HUES64 (cell line): ENCODE data around the gene LRIF1. TPM values are rescaled to one million over a fixed set of nuclear protein-coding genes. Genes with fewer than 3 reads are reported as not detected.
A peak's percentile ranks its signal among the peaks of the same experiment; 100 is the strongest.
"Not testable (repeated sequence)": the region's sequence is repeated elsewhere in the genome, so short reads cannot be mapped to it uniquely, and the experiment has no call there.

Source experiments
- H3K27ac ChIP-seq: 2 replicates; pipeline ENCODE4 v1.7.0; 2013; ENCODE audit warnings: low read depth, low read length, inconsistent platforms
- H3K27me3 ChIP-seq: 2 replicates; pipeline ENCODE4 v1.6.1; 2013; ENCODE audit warnings: mild to moderate bottlenecking, low read length; ENCODE audit not compliant: insufficient read depth
- H3K36me3 ChIP-seq: 2 replicates; pipeline ENCODE4 v1.6.1; 2013; ENCODE audit warnings: mild to moderate bottlenecking, low read length; ENCODE audit not compliant: insufficient read depth
- H3K4me1 ChIP-seq: 2 replicates; pipeline ENCODE4 v1.6.1; 2013; ENCODE audit warnings: mild to moderate bottlenecking, low read length, moderate library complexity; ENCODE audit not compliant: insufficient read depth
- H3K4me3 ChIP-seq: 2 replicates; pipeline ENCODE4 v1.5.1; 2013; ENCODE audit warnings: mild to moderate bottlenecking, low read length, moderate library complexity
- H3K9ac ChIP-seq: 2 replicates; pipeline ENCODE4 v1.6.1; 2013; ENCODE audit warnings: mild to moderate bottlenecking, low read depth, low read length
- H3K9me3 ChIP-seq: 2 replicates; pipeline ENCODE4 v1.6.1; 2013; ENCODE audit warnings: low read depth, low read length; ENCODE audit not compliant: insufficient read depth
- WGBS: fragments of 150-250, 120-280 bp; methylation state at CpG from one replicate; pipeline ENCODE4 v1.1.7; 2013; ENCODE audit warnings: missing lambda C conversion rate; 5-methylcytosine and 5-hydroxymethylcytosine counted together
- polyA plus RNA-seq, 2 experiments: library from polyadenylated mRNA; stranded (reverse); fragments of 50-300 nt; gene quantifications; one replicate each; pipeline ENCODE4 v1.2.3, GENCODE V29; 2013

Gene LRIF1
- 12.5 TPM for polyA plus RNA-seq (2013, experiment 1 of 2)
- polyA plus RNA-seq (2013, experiment 2 of 2): 18.0 TPM

GRCh38 chr1:110963691-110964454 lies at the start of gene LRIF1:
Gene LRIF1 (minus strand): TSS chr1:110963922. CDS start chr1:110963688, 234 bp downstream.
- Histone ChIP-seq H3K4me1 (peaks cover 9% of the 10 kb centered on the region; the same call in 1 of the 2 replicates), H3K4me3 (peak within 1 kb of the TSS; percentile 73), H3K27me3 (peaks cover 3% of the 10 kb centered on the region; the same call in 1 of the 2 replicates), H3K9me3 (peaks cover 16% of the 10 kb centered on the region), H3K9ac (peak within 1 kb of the TSS; percentile 77), H3K27ac (peak within 1 kb of the TSS; percentile 89), H3K36me3 (no peaks in the 10 kb centered on the region)
- 6% methylated on average over 54 of the region's 54 CpGs for WGBS

GRCh38 chr1:111008031-111008430 lies 44.3 kb upstream of the LRIF1 start:
- 85% methylated on average over 2 of the region's 2 CpGs for WGBS
- no peaks in the 10 kb centered on the region for H3K27me3 ChIP-seq

GRCh38 chr1:111006556-111006955 lies 42.8 kb upstream of the LRIF1 start:
- Histone ChIP-seq H3K27ac (no peak overlapping the region), H3K36me3 (no peaks in the 10 kb centered on the region), H3K27me3 (no peaks in the 10 kb centered on the region), H3K4me3 (no peak overlapping the region), H3K4me1 (no peaks in the 10 kb centered on the region), H3K9me3 (peaks cover 9% of the 10 kb centered on the region; the same call in 1 of the 2 replicates), H3K9ac (no peak overlapping the region)
- 89% methylated on average over 1 of the region's 1 CpG for WGBS

More at GRCh38 chr1:111008031-111008430, 44.3 kb upstream of the LRIF1 start:
- H3K4me3 ChIP-seq: no peak overlapping the region
- no peak overlapping the region for H3K27ac ChIP-seq
- no peaks in the 10 kb centered on the region for H3K4me1 ChIP-seq
- H3K9ac ChIP-seq: no peak overlapping the region
- H3K9me3 ChIP-seq: peaks cover 9% of the 10 kb centered on the region; the same call in 1 of the 2 replicates
- no peaks in the 10 kb centered on the region for H3K36me3 ChIP-seq

- H3K27me3 ChIP-seq: peaks cover 15% of the 10 kb centered on the region
- not testable (repeated sequence) for H3K9ac ChIP-seq, H3K27ac ChIP-seq
Measured at GRCh38 chr1:110999607-111000006, 35.9 kb upstream of the LRIF1 start.

DNA sequence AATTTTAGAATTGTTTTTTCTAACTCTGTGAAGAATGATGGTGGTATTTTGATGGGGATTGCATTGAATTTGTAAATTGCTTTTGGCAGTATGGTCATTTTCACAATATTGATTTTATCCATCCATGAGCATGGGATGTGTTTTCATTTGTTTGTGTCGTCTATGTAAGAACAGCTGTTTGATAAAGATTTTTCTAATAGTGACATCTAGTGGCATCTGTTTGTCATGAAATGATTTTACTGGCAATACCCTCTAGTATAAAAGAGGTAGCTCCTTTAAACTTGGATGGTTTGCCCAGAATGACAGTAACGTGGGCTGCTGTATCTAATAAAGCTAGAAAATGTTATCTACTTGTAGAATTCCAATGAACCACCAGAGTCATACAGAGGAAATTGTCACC lies 28.6 kb upstream of the LRIF1 start:
- not testable (repeated sequence) for H3K36me3 ChIP-seq, H3K4me1 ChIP-seq, H3K9ac ChIP-seq, H3K27ac ChIP-seq, H3K4me3 ChIP-seq, H3K9me3 ChIP-seq
- WGBS: 43% methylated on average over 2 of the region's 2 CpGs
- peaks cover 32% of the 10 kb centered on the region for H3K27me3 ChIP-seq

More at GRCh38 chr1:110999607-111000006, 35.9 kb upstream of the LRIF1 start:
- H3K36me3 ChIP-seq, H3K4me1 ChIP-seq, H3K4me3 ChIP-seq, H3K9me3 ChIP-seq: not testable (repeated sequence)

DNA sequence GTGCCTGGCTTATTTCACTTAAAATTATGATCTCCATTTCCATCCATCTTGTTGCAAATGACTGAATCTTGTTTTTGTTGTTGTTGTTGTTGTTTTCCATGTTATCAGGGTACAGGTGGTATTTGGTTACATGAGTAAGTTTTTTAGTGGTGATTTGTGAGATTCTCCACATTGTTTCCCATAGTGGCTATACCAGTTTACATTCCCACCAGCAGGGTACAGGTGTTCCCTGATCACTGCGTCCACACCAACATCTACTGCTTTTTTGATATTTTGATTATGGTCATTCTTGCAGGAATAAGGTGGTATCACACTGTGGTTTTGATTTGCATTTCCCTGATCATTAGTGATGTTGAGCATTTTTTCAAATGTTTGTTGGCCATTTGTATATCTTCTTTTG lies 27.6 kb upstream of the LRIF1 start:
- H3K9ac ChIP-seq, H3K36me3 ChIP-seq, H3K4me3 ChIP-seq, H3K4me1 ChIP-seq, H3K9me3 ChIP-seq, H3K27ac ChIP-seq: not testable (repeated sequence)
- WGBS: 80% methylated on average over 1 of the region's 1 CpG
- peaks cover 27% of the 10 kb centered on the region; the same call in 1 of the 2 replicates for H3K27me3 ChIP-seq

- Histone ChIP-seq H3K27ac (no peak overlapping the region), H3K4me1 (no peaks in the 10 kb centered on the region), H3K27me3 (peaks cover 23% of the 10 kb centered on the region; the same call in 1 of the 2 replicates), H3K9me3 (no peaks in the 10 kb centered on the region), H3K4me3 (no peak overlapping the region), H3K9ac (no peak overlapping the region), H3K36me3 (no peaks in the 10 kb centered on the region)
- WGBS: 91% methylated on average over 2 of the region's 3 CpGs
Measured at GRCh38 chr1:110990541-110990940, 26.8 kb upstream of the LRIF1 start.

DNA sequence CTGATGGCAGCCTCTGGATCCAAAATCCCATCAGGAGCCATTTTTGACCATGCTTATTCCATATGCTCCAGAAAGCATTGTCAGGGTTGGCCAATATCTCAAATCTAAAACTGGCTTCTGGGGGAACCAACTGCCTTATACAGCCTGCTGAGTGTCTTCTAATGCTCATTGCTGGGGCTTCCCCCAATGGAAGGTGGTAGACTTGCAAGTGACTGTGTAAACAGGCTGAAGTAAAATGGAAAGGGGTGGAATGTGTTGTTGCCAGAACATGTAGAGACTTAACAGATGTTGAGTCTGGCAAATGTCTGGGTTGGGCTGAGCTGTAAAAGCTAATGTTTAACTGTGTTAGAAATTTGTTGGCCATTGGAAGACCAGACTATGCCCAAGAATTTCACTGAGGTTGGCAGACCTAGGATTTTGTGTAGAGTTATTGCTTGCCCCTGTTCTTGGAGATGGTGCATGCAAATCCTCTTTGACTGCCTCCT lies 22.7 kb upstream of the LRIF1 start:
- Histone ChIP-seq H3K9me3 (no peaks in the 10 kb centered on the region), H3K4me3 (no peak overlapping the region), H3K4me1 (no peaks in the 10 kb centered on the region), H3K27me3 (peaks cover 16% of the 10 kb centered on the region; the same call in 1 of the 2 replicates), H3K36me3 (no peaks in the 10 kb centered on the region), H3K9ac (no peak overlapping the region), H3K27ac (no peak overlapping the region)

- WGBS: 71% methylated on average over 3 of the region's 3 CpGs
- 0 out of 2 replicates have a peak, but pooled peaks cover 7% of the 10 kb centered on the region for H3K9me3 ChIP-seq
- H3K27me3 ChIP-seq: peaks cover 3% of the 10 kb centered on the region; the same call in 1 of the 2 replicates
- no peaks in the 10 kb centered on the region for H3K4me1 ChIP-seq
- no peak overlapping the region for H3K4me3 ChIP-seq
- no peak overlapping the region for H3K27ac ChIP-seq
- H3K9ac ChIP-seq: no peak overlapping the region
- H3K36me3 ChIP-seq: no peaks in the 10 kb centered on the region
Measured at GRCh38 chr1:110982320-110982719, 18.6 kb upstream of the LRIF1 start.

DNA sequence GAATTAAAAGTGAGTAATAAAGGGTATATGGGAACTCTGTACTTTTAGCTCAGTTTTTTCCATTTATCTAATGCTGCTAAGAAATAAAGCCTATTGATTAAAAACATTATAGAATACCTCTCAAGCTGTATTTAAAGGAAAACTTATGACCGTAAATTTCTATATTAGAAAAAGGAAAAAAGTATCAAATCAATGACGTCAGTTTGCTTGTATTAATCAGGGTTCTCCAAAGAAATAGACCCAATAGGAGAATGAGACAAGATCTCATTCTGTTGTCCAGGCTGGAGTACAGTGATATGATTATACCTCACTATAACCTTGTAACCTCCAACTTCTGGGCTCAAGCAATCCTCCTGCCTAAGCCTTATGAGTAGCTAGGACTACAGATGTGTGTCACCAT lies 15.4 kb upstream of the LRIF1 start:
- 100% methylated on average over 1 of the region's 2 CpGs for WGBS
- peaks cover 3% of the 10 kb centered on the region; the same call in 1 of the 2 replicates for H3K27me3 ChIP-seq
- no peak overlapping the region for H3K4me3 ChIP-seq
- H3K9ac ChIP-seq: no peak overlapping the region
- H3K4me1 ChIP-seq: no peaks in the 10 kb centered on the region
- H3K9me3 ChIP-seq: 0 out of 2 replicates have a peak, but pooled peaks cover 7% of the 10 kb centered on the region
- H3K36me3 ChIP-seq: no peaks in the 10 kb centered on the region
- H3K27ac ChIP-seq: no peak overlapping the region

- Histone ChIP-seq H3K27ac (no peak overlapping the region), H3K4me3 (no peak overlapping the region), H3K9me3 (0 out of 2 replicates have a peak, but pooled peaks cover 7% of the 10 kb centered on the region), H3K27me3 (peaks cover 3% of the 10 kb centered on the region), H3K9ac (no peak overlapping the region), H3K4me1 (no peaks in the 10 kb centered on the region), H3K36me3 (no peaks in the 10 kb centered on the region)
- 90% methylated on average over 2 of the region's 3 CpGs for WGBS
Measured at GRCh38 chr1:110976089-110976488, 12.4 kb upstream of the LRIF1 start.
